Measurements from ENCODE around the gene CGB5.

DNA sequence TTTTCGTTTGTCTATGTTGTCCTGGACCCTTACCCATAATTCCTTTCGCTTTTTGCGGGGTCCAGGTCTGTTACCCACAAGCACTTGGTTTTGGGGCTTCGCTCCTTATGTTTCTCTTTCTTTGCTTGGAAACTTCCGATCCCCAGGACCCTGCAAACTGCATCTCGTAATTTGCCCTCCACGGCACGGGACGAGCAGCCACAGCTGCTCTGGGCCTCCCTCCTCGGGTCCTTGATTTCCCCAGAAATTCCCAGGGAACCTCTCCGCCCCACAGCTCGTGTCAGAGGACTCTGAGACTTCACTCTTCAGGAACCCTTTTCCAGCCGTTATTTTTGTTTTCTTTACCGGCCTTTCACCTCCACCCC is 42.2 kb downstream of the CGB5 start:
- TF ChIP-seq ZNF292 (tag by site-specific recombination; IDR thresholded peaks at IDR 0.05; ENCODE audit: borderline replicate concordance, low read depth), result no peak
- TF ChIP-seq, protein P1, sequence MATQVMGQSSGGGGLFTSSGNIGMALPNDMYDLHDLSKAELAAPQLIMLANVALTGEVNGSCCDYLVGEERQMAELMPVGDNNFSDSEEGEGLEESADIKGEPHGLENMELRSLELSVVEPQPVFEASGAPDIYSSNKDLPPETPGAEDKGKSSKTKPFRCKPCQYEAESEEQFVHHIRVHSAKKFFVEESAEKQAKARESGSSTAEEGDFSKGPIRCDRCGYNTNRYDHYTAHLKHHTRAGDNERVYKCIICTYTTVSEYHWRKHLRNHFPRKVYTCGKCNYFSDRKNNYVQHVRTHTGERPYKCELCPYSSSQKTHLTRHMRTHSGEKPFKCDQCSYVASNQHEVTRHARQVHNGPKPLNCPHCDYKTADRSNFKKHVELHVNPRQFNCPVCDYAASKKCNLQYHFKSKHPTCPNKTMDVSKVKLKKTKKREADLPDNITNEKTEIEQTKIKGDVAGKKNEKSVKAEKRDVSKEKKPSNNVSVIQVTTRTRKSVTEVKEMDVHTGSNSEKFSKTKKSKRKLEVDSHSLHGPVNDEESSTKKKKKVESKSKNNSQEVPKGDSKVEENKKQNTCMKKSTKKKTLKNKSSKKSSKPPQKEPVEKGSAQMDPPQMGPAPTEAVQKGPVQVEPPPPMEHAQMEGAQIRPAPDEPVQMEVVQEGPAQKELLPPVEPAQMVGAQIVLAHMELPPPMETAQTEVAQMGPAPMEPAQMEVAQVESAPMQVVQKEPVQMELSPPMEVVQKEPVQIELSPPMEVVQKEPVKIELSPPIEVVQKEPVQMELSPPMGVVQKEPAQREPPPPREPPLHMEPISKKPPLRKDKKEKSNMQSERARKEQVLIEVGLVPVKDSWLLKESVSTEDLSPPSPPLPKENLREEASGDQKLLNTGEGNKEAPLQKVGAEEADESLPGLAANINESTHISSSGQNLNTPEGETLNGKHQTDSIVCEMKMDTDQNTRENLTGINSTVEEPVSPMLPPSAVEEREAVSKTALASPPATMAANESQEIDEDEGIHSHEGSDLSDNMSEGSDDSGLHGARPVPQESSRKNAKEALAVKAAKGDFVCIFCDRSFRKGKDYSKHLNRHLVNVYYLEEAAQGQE (tag by site-specific recombination; IDR thresholded peaks at IDR 0.05), result no peak
- TF ChIP-seq, protein P2, sequence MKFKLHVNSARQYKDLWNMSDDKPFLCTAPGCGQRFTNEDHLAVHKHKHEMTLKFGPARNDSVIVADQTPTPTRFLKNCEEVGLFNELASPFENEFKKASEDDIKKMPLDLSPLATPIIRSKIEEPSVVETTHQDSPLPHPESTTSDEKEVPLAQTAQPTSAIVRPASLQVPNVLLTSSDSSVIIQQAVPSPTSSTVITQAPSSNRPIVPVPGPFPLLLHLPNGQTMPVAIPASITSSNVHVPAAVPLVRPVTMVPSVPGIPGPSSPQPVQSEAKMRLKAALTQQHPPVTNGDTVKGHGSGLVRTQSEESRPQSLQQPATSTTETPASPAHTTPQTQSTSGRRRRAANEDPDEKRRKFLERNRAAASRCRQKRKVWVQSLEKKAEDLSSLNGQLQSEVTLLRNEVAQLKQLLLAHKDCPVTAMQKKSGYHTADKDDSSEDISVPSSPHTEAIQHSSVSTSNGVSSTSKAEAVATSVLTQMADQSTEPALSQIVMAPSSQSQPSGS (tag by site-specific recombination; IDR thresholded peaks at IDR 0.05; ENCODE audit: low read depth), result no peak
- TF ChIP-seq, protein P3, sequence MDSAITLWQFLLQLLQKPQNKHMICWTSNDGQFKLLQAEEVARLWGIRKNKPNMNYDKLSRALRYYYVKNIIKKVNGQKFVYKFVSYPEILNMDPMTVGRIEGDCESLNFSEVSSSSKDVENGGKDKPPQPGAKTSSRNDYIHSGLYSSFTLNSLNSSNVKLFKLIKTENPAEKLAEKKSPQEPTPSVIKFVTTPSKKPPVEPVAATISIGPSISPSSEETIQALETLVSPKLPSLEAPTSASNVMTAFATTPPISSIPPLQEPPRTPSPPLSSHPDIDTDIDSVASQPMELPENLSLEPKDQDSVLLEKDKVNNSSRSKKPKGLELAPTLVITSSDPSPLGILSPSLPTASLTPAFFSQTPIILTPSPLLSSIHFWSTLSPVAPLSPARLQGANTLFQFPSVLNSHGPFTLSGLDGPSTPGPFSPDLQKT (IDR thresholded peaks at IDR 0.05; ENCODE audit: borderline replicate concordance, low read depth, low read length), result no peak
- TF ChIP-seq ZFP41 (tag by site-specific recombination; IDR thresholded peaks at IDR 0.05; ENCODE audit: borderline replicate concordance), result no peak
